ENCODE results near the gene RAI2. TPM values are rescaled to one million over a fixed set of nuclear protein-coding genes. Genes with fewer than 3 reads are reported as not detected.

Gene RAI2
- total RNA-seq, 1 donor from 2014 or later = 7.0 TPM

- no peak for DNase-seq (ENCODE audit: low spot score)
- H3K9me3 Mint-ChIP-seq (ENCODE audit: unreplicated experiment) = no peaks in the 10 kb centered on the region
- H3K27me3 Mint-ChIP-seq (ENCODE audit: unreplicated experiment) = no peaks in the 10 kb centered on the region
Measured at GRCh38 chrX:17876135-17876534, 15.0 kb upstream of the RAI2 start.

GRCh38 chrX:17869580-17869979, 8.5 kb upstream of the RAI2 start:
- DNase-seq (ENCODE audit: low spot score) = no peak
- Mint-ChIP-seq H3K27ac (ENCODE audit: unreplicated experiment) (no peak overlapping the region), H3K36me3 (ENCODE audit: low read depth, unreplicated experiment) (no peaks in the 10 kb centered on the region), H3K9me3 (ENCODE audit: unreplicated experiment) (no peaks in the 10 kb centered on the region), H3K4me3 (ENCODE audit: unreplicated experiment) (no peak overlapping the region), H3K27me3 (ENCODE audit: unreplicated experiment) (no peaks in the 10 kb centered on the region), H3K4me1 (ENCODE audit: unreplicated experiment) (no peaks in the 10 kb centered on the region)
- TF ChIP-seq CTCF (IDR thresholded peaks at IDR 0.05; ENCODE audit: unreplicated experiment) = no peak

More at GRCh38 chrX:17876135-17876534, 15.0 kb upstream of the RAI2 start:
- Mint-ChIP-seq H3K4me1 (ENCODE audit: unreplicated experiment) (no peaks in the 10 kb centered on the region), H3K27ac (ENCODE audit: unreplicated experiment) (no peak overlapping the region), H3K4me3 (ENCODE audit: unreplicated experiment) (no peak overlapping the region), H3K36me3 (ENCODE audit: low read depth, unreplicated experiment) (no peaks in the 10 kb centered on the region)
- no peak for TF ChIP-seq CTCF (IDR thresholded peaks at IDR 0.05; ENCODE audit: unreplicated experiment)

GRCh38 chrX:17861489-17862011, 452 bp upstream of the RAI2 start:
- Mint-ChIP-seq H3K9me3 (ENCODE audit: unreplicated experiment) (no peaks in the 10 kb centered on the region), H3K4me1 (ENCODE audit: unreplicated experiment) (peaks cover 4% of the 10 kb centered on the region)
- no peak for DNase-seq (ENCODE audit: low spot score)

GRCh38 chrX:17860179-17860780, 818 bp downstream of the RAI2 start:
- peak; percentile 5 for DNase-seq (ENCODE audit: low spot score)
- peaks cover 12% of the 10 kb centered on the region for H3K27me3 Mint-ChIP-seq (ENCODE audit: unreplicated experiment)
- peaks cover 4% of the 10 kb centered on the region for H3K4me1 Mint-ChIP-seq (ENCODE audit: unreplicated experiment)
- H3K36me3 Mint-ChIP-seq (ENCODE audit: low read depth, unreplicated experiment) = no peaks in the 10 kb centered on the region
- H3K9me3 Mint-ChIP-seq (ENCODE audit: unreplicated experiment) = no peaks in the 10 kb centered on the region
- H3K4me3 Mint-ChIP-seq (ENCODE audit: unreplicated experiment) = peak overlapping the region; percentile 88
- no peak overlapping the region for H3K27ac Mint-ChIP-seq (ENCODE audit: unreplicated experiment)
- no peak for TF ChIP-seq CTCF (IDR thresholded peaks at IDR 0.05; ENCODE audit: unreplicated experiment)

More at GRCh38 chrX:17861489-17862011, 452 bp upstream of the RAI2 start:
- Mint-ChIP-seq H3K4me3 (ENCODE audit: unreplicated experiment) (peak overlapping the region; percentile 74), H3K27me3 (ENCODE audit: unreplicated experiment) (peaks cover 12% of the 10 kb centered on the region), H3K36me3 (ENCODE audit: low read depth, unreplicated experiment) (no peaks in the 10 kb centered on the region), H3K27ac (ENCODE audit: unreplicated experiment) (no peak overlapping the region)
- no peak for TF ChIP-seq CTCF (IDR thresholded peaks at IDR 0.05; ENCODE audit: unreplicated experiment)

GRCh38 chrX:17859609-17860178, 1.4 kb downstream of the RAI2 start:
- no peak for TF ChIP-seq CTCF (IDR thresholded peaks at IDR 0.05; ENCODE audit: unreplicated experiment)
- Mint-ChIP-seq H3K4me1 (ENCODE audit: unreplicated experiment) (peaks cover 4% of the 10 kb centered on the region), H3K27ac (ENCODE audit: unreplicated experiment) (no peak overlapping the region), H3K27me3 (ENCODE audit: unreplicated experiment) (peaks cover 12% of the 10 kb centered on the region), H3K36me3 (ENCODE audit: low read depth, unreplicated experiment) (no peaks in the 10 kb centered on the region), H3K9me3 (ENCODE audit: unreplicated experiment) (no peaks in the 10 kb centered on the region), H3K4me3 (ENCODE audit: unreplicated experiment) (peak overlapping the region; percentile 88)
- no peak for DNase-seq (ENCODE audit: low spot score)
